Ovary (tissue), 9 donors: ENCODE data around the gene FBXL4. TPM values are rescaled to one million over a fixed set of nuclear protein-coding genes. Genes with fewer than 3 reads are reported as not detected.

Experiments used
- DNase-seq, 5 donors: peaks; one replicate each; pipeline ENCODE4 v3.0.0-alpha.2; 2019 to 2020
- H3K27ac ChIP-seq, 2 donors: fragments of 200-600 bp; one replicate each; pipeline versions ENCODE4 v1.5.1 to v1.8.0; 2019 to 2022
- H3K27me3 ChIP-seq: fragments of 200-600 bp; one replicate; pipeline ENCODE4 v1.8.0; 2022
- H3K36me3 ChIP-seq: fragments of 200-600 bp; sonication (generic); one replicate; pipeline ENCODE4 v1.5.1; 2019
- H3K4me1 ChIP-seq: one replicate; pipeline ENCODE4 v1.8.1; 2013; ENCODE audit warnings: mild to moderate bottlenecking, moderate library complexity; ENCODE audit not compliant: insufficient read depth
- H3K4me3 ChIP-seq: fragments of 200-600 bp; sonication (generic); one replicate; pipeline ENCODE4 v1.5.1; 2017
- H3K9me3 ChIP-seq, 2 donors: fragments of 200-600 bp in 1 of 2; sonication (generic) in 1 of 2; one replicate each; pipeline versions ENCODE4 v1.5.1 to v1.8.1; 2013 to 2019; ENCODE audit warnings: mild to moderate bottlenecking in 1 of 2, moderate library complexity in 1 of 2
- CTCF ChIP-seq, 3 donors: fragments of 450-650 bp in 2 of 3; fragments of 200-600 bp in 1 of 3; IDR thresholded peaks; one replicate each; pipeline versions ENCODE4 v1.5.1 to v1.8.0; 2016 to 2022; ENCODE audit warnings: antibody characterized with exemption in 3 of 3, mild to moderate bottlenecking in 1 of 3
- EP300 ChIP-seq: sonication (generic); formaldehyde crosslinking; IDR thresholded peaks from one replicate; pipeline ENCODE4 v1.6.1; 2017; ENCODE audit warnings: antibody characterized with exemption
- POLR2A ChIP-seq: fragments of 450-650 bp; IDR thresholded peaks from one replicate; pipeline ENCODE4 v1.6.1; 2017; ENCODE audit warnings: antibody characterized with exemption, mild to moderate bottlenecking, moderate library complexity
- WGBS, 3 donors: extraction: QIAGEN DNeasy Blood & Tissue Kit in 1 of 3; methylation state at CpG; one replicate each; pipeline versions ENCODE4 v1.1.5 to v1.1.7; 2013 to 2017; 5-methylcytosine and 5-hydroxymethylcytosine counted together
- intact Hi-C, 4 donors: fragments of 100-400 bp; cut with DNase I; formaldehyde crosslinking; loops; one replicate each; pipeline versions ENCODE4 v1.11.0 to v1.15.1; 2022 to 2023
- polyA plus RNA-seq, 2 donors: library from polyadenylated mRNA; stranded (reverse); fragments of 200-250 nt in 1 of 2; fragments of 350-450 nt in 1 of 2; fragmentation: Illumina TruSeq in 1 of 2; extraction: RNeasy Lipid Tissue Mini Kit (QIAGEN cat#74804) in 1 of 2; gene quantifications; one replicate each; pipeline ENCODE4 v1.2.3, GENCODE V29; 2013 to 2014
- total RNA-seq, 7 donors: library from RNA; depleted of rRNA in 2 of 7; stranded (reverse); fragments of >200 nt in 2 of 7; fragmentation: NEBNext Ultra II Directional in 3 of 7; extraction: Animal tissue kit (Norgen Biotek cat#: 25700) in 3 of 7; gene quantifications; one replicate each; pipeline versions ENCODE4 v1.1.0 to v1.2.4, GENCODE V29; 2016 to 2023
- donor health status: DM: no; HTN: no; CAD: no; lungs with moderate emphysema.
- donor health status: DM: no; HTN: no; CAD: no.
- donor health status: Bipolar disorder and iron deficiency.
- donor health status: DM: yes; HTN: yes; CAD: no.
- donor health status: DM: no; HTN: no; CAD: no.
- donor health status: DM: yes; HTN: yes; CAD: no.

The FBXL4 gene
- total and polyA plus RNA-seq, 9 donors = 7.3 to 29.0 (median 20.2) TPM

- Histone ChIP-seq H3K27ac (no peak overlapping the region), H3K4me3 (no peak overlapping the region), H3K9me3 (no peaks in the 10 kb centered on the region), H3K4me1 (no peaks in the 10 kb centered on the region), H3K27me3 (no peaks in the 10 kb centered on the region), H3K36me3 (no peaks in the 10 kb centered on the region)
- intact Hi-C loops = no loop called here
- TF ChIP-seq POLR2A = no peak
- 83 to 89% (median 86%) methylated on average over 2 of the region's 2 CpGs for WGBS, 3 donors
- no peak for DNase-seq
These were observed 18.2 kb downstream of the FBXL4 start for GRCh38 chr6:98929498-98930060.

GRCh38 chr6:98928688-98929087 lies 19.1 kb downstream of the FBXL4 start:
- H3K36me3 ChIP-seq = no peaks in the 10 kb centered on the region
- H3K27ac ChIP-seq = no peak overlapping the region
- intact Hi-C loops = no loop called here
- WGBS, 3 donors = 97 to 100% (median 98%) methylated on average over 3 of the region's 3 CpGs
- TF ChIP-seq CTCF (IDR thresholded peaks at IDR 0.05) (no peak), EP300 (no peak), POLR2A (no peak)
- no peaks in the 10 kb centered on the region for H3K27me3 ChIP-seq
- H3K9me3 ChIP-seq = no peaks in the 10 kb centered on the region
- DNase-seq = no peak
- H3K4me3 ChIP-seq = no peak overlapping the region
- no peaks in the 10 kb centered on the region for H3K4me1 ChIP-seq

- Histone ChIP-seq H3K27me3 (no peaks in the 10 kb centered on the region), H3K27ac (no peak overlapping the region)
- intact Hi-C loops = no loop called here
These were observed 20.2 kb downstream of the FBXL4 start for GRCh38 chr6:98927534-98927933.

GRCh38 chr6:98925831-98926230 lies 21.9 kb downstream of the FBXL4 start:
- Histone ChIP-seq H3K4me3 (no peak overlapping the region), H3K4me1 (no peaks in the 10 kb centered on the region), H3K36me3 (no peaks in the 10 kb centered on the region), H3K27ac (no peak overlapping the region), H3K9me3 (no peaks in the 10 kb centered on the region), H3K27me3 (no peaks in the 10 kb centered on the region)
- 62 to 82% (median 65%) methylated on average over 5 of the region's 5 CpGs for whole genome bisulfite sequencing, 3 donors
- no peak for TF ChIP-seq CTCF (IDR thresholded peaks at IDR 0.05)
- intact Hi-C loops = no loop called here
- no peak for DNase-seq

More at GRCh38 chr6:98927534-98927933, 20.2 kb downstream of the FBXL4 start:
- no peak overlapping the region for H3K4me3 ChIP-seq
- no peaks in the 10 kb centered on the region for H3K4me1 ChIP-seq
- H3K36me3 ChIP-seq = no peaks in the 10 kb centered on the region
- no peak for DNase-seq
- TF ChIP-seq CTCF (IDR thresholded peaks at IDR 0.05) (no peak), POLR2A (no peak), EP300 (no peak)
- no peaks in the 10 kb centered on the region for H3K9me3 ChIP-seq

GRCh38 chr6:98924647-98925046 lies 23.1 kb downstream of the FBXL4 start:
- Histone ChIP-seq H3K27ac (no peak overlapping the region), H3K4me3 (no peak overlapping the region), H3K36me3 (no peaks in the 10 kb centered on the region), H3K9me3 (no peaks in the 10 kb centered on the region), H3K4me1 (no peaks in the 10 kb centered on the region), H3K27me3 (no peaks in the 10 kb centered on the region)
- 73 to 88% (median 77%) methylated on average over 6 of the region's 6 CpGs for WGBS, 3 donors
- intact Hi-C loops = no loop called here
- DNase-seq = no peak
- TF ChIP-seq EP300 = no peak
- TF ChIP-seq POLR2A = no peak
- TF ChIP-seq CTCF (IDR thresholded peaks at IDR 0.05) = no peak
